BLaER1 treated with 17β-estradiol and CSF1 and Interleukin-3, amounts not matched to agents 10 nM and 100 nM (cell line): ENCODE results near the gene KIRREL1.

Experiments used
- H3K27ac ChIP-seq, 11 experiments: shearing (Covaris generic); formaldehyde crosslinking; 2 replicates each; pipeline ENCODE4 v1.8.1; 2022
- H3K27me3 ChIP-seq, 11 experiments: shearing (Covaris generic); formaldehyde crosslinking; 2 replicates each; pipeline ENCODE4 v1.8.1; 2022
- H3K36me3 ChIP-seq, 11 experiments: shearing (Covaris generic); formaldehyde crosslinking; 2 replicates each; pipeline ENCODE4 v1.8.1; 2022
- H3K4me1 ChIP-seq, 10 experiments: shearing (Covaris generic); formaldehyde crosslinking; 2 replicates each; pipeline ENCODE4 v1.8.1; 2022
- H3K4me2 ChIP-seq, 11 experiments: shearing (Covaris generic); formaldehyde crosslinking; 2 replicates each; pipeline ENCODE4 v1.8.1; 2022
- H3K4me3 ChIP-seq, 10 experiments: shearing (Covaris generic); formaldehyde crosslinking; 2 replicates each; pipeline ENCODE4 v1.8.1; 2022
- H3K9ac ChIP-seq, 11 experiments: shearing (Covaris generic); formaldehyde crosslinking; 2 replicates each; pipeline ENCODE4 v1.8.1; 2022
- H3K9me3 ChIP-seq, 11 experiments: shearing (Covaris generic); formaldehyde crosslinking; replicated peaks in 1 of 11; 2 replicates each; pipeline ENCODE4 v1.8.1; 2022
- H4K20me1 ChIP-seq, 11 experiments: shearing (Covaris generic); formaldehyde crosslinking; 2 replicates each; pipeline ENCODE4 v1.8.1; 2022
- Cebpa-rat ChIP-seq, 11 experiments: shearing (Covaris generic); IDR thresholded peaks; 2 replicates each; pipeline ENCODE4 v1.8.1; 2022

The KIRREL1 gene

GRCh38 chr1:158075078-158075477 lies 81.6 kb downstream of the KIRREL1 start:
- H3K36me3 ChIP-seq = peaks cover 0 to 40% (median 11%) of the 10 kb centered on the region in 11 experiments; a peak in 13 of 22 replicates
- TF ChIP-seq Cebpa-rat (IDR thresholded peaks at IDR 0.05) = no peak
- H3K27ac ChIP-seq = no peak overlapping the region
- no peak overlapping the region for H3K9ac ChIP-seq
- H3K4me3 ChIP-seq = no peak overlapping the region
- no peaks in the 10 kb centered on the region for H3K9me3 ChIP-seq
- no peak overlapping the region for H3K4me2 ChIP-seq
- no peaks in the 10 kb centered on the region for H3K27me3 ChIP-seq
- H3K4me1 ChIP-seq = peaks cover 9 to 41% (median 31%) of the 10 kb centered on the region in 10 experiments; a peak in 19 of 20 replicates
- H4K20me1 ChIP-seq = peaks cover 2 to 66% (median 26%) of the 10 kb centered on the region in 11 experiments; a peak in 17 of 22 replicates

- H4K20me1 ChIP-seq = peaks cover 0 to 54% (median 21%) of the 10 kb centered on the region in 11 experiments; a peak in 15 of 22 replicates
- TF ChIP-seq Cebpa-rat (IDR thresholded peaks at IDR 0.05) = no peak
- peak overlapping the region in 7 of 11 experiments; percentile 1 to 68 (median 61); a peak in 7 of 22 replicates for H3K4me2 ChIP-seq
- H3K27me3 ChIP-seq = no peaks in the 10 kb centered on the region
- H3K9ac ChIP-seq = no peak overlapping the region
- peaks cover 9 to 37% (median 31%) of the 10 kb centered on the region in 10 experiments; a peak in 19 of 20 replicates for H3K4me1 ChIP-seq
- H3K4me3 ChIP-seq = no peak overlapping the region
- no peaks in the 10 kb centered on the region for H3K9me3 ChIP-seq
- no peak overlapping the region for H3K27ac ChIP-seq
- peaks cover 0 to 50% (median 21%) of the 10 kb centered on the region in 11 experiments; a peak in 19 of 22 replicates for H3K36me3 ChIP-seq
Observed at GRCh38 chr1:158076441-158076840, 83.0 kb downstream of the KIRREL1 start.

- no peaks in the 10 kb centered on the region for H3K9me3 ChIP-seq
- H3K36me3 ChIP-seq = peaks cover under 1 to 59% (median 30%) of the 10 kb centered on the region in 11 experiments; a peak in 19 of 22 replicates
- peaks cover 9 to 37% (median 31%) of the 10 kb centered on the region in 10 experiments; a peak in 19 of 20 replicates for H3K4me1 ChIP-seq
- peak overlapping the region in 3 of 11 experiments; percentile 18 to 33 (median 21); a peak in 2 of 22 replicates for H3K9ac ChIP-seq
- 0 out of 22 replicates have a peak overlapping the region, but pooled peaks of 1 of the 11 experiments have one; percentile 7 for H3K27ac ChIP-seq
- H3K27me3 ChIP-seq = no peaks in the 10 kb centered on the region
- H4K20me1 ChIP-seq = peaks cover 0 to 48% (median 21%) of the 10 kb centered on the region in 11 experiments; a peak in 15 of 22 replicates
- H3K4me2 ChIP-seq = peak overlapping the region in 9 of 11 experiments; percentile 32 to 68 (median 61); a peak in 18 of 22 replicates
- no peak for TF ChIP-seq Cebpa-rat (IDR thresholded peaks at IDR 0.05)
- no peak overlapping the region for H3K4me3 ChIP-seq
Observed at GRCh38 chr1:158077411-158078256, 84.2 kb downstream of the KIRREL1 start.

- peaks cover 0 to 47% (median 21%) of the 10 kb centered on the region in 11 experiments; a peak in 15 of 22 replicates for H4K20me1 ChIP-seq
- 0 out of 22 replicates have a peak overlapping the region, but pooled peaks of 1 of the 11 experiments have one; percentile 21 for H3K27ac ChIP-seq
- TF ChIP-seq Cebpa-rat (IDR thresholded peaks at IDR 0.05) = no peak
- peaks cover 7 to 66% (median 39%) of the 10 kb centered on the region in 11 experiments; a peak in 20 of 22 replicates for H3K36me3 ChIP-seq
- no peaks in the 10 kb centered on the region for H3K9me3 ChIP-seq
- peak overlapping the region in 6 of 11 experiments; percentile 31 to 68 (median 62); a peak in 7 of 22 replicates for H3K4me2 ChIP-seq
- peak overlapping the region in 1 of 11 experiments; percentile 18; a peak in 1 of 22 replicates for H3K9ac ChIP-seq
- H3K4me3 ChIP-seq = no peak overlapping the region
- H3K27me3 ChIP-seq = no peaks in the 10 kb centered on the region
- peaks cover 9 to 37% (median 31%) of the 10 kb centered on the region in 10 experiments; a peak in 19 of 20 replicates for H3K4me1 ChIP-seq
Observed at GRCh38 chr1:158078569-158079080, 85.2 kb downstream of the KIRREL1 start.

- no peak overlapping the region for H3K4me2 ChIP-seq
- TF ChIP-seq Cebpa-rat (IDR thresholded peaks at IDR 0.05) = no peak
Observed at GRCh38 chr1:158080066-158080465, 86.6 kb downstream of the KIRREL1 start.

GRCh38 chr1:158084336-158084735 lies 90.9 kb downstream of the KIRREL1 start:
- H3K36me3 ChIP-seq = peaks cover 41 to 87% (median 76%) of the 10 kb centered on the region in 11 experiments
- no peak overlapping the region for H3K27ac ChIP-seq
- no peak overlapping the region for H3K4me3 ChIP-seq
- H3K9me3 ChIP-seq = no peaks in the 10 kb centered on the region
- H3K4me1 ChIP-seq = peaks cover 0 to under 1% (median 0%) of the 10 kb centered on the region in 10 experiments; a peak in 1 of 20 replicates
- H4K20me1 ChIP-seq = peaks cover 0 to 25% (median 0%) of the 10 kb centered on the region in 11 experiments; a peak in 2 of 22 replicates
- H3K27me3 ChIP-seq = no peaks in the 10 kb centered on the region
- H3K9ac ChIP-seq = no peak overlapping the region
- no peak for TF ChIP-seq Cebpa-rat (IDR thresholded peaks at IDR 0.05)
- H3K4me2 ChIP-seq = no peak overlapping the region

More at GRCh38 chr1:158080066-158080465, 86.6 kb downstream of the KIRREL1 start:
- H3K9me3 ChIP-seq = no peaks in the 10 kb centered on the region
- H3K27ac ChIP-seq = no peak overlapping the region
- H3K36me3 ChIP-seq = peaks cover 18 to 73% (median 52%) of the 10 kb centered on the region in 11 experiments
- peaks cover 0 to 48% (median 20%) of the 10 kb centered on the region in 11 experiments; a peak in 15 of 22 replicates for H4K20me1 ChIP-seq
- no peak overlapping the region for H3K9ac ChIP-seq
- H3K4me3 ChIP-seq = no peak overlapping the region
- H3K4me1 ChIP-seq = peaks cover 9 to 37% (median 31%) of the 10 kb centered on the region in 10 experiments; a peak in 19 of 20 replicates
- no peaks in the 10 kb centered on the region for H3K27me3 ChIP-seq

GRCh38 chr1:158084747-158085146 lies 91.3 kb downstream of the KIRREL1 start:
- Histone ChIP-seq H3K9ac (no peak overlapping the region), H3K4me3 (no peak overlapping the region), H3K27ac (no peak overlapping the region), H3K27me3 (no peaks in the 10 kb centered on the region), H3K4me2 (no peak overlapping the region), H4K20me1 (peaks cover 0 to 29% (median 0%) of the 10 kb centered on the region in 11 experiments; a peak in 2 of 22 replicates), H3K36me3 (peaks cover 45 to 87% (median 76%) of the 10 kb centered on the region in 11 experiments), H3K4me1 (no peaks in the 10 kb centered on the region), H3K9me3 (no peaks in the 10 kb centered on the region)
- no peak for TF ChIP-seq Cebpa-rat (IDR thresholded peaks at IDR 0.05)

- no peak for TF ChIP-seq Cebpa-rat (IDR thresholded peaks at IDR 0.05)
- Histone ChIP-seq H3K27me3 (no peaks in the 10 kb centered on the region), H3K4me1 (no peaks in the 10 kb centered on the region), H4K20me1 (peaks cover 0 to 30% (median 0%) of the 10 kb centered on the region in 11 experiments; a peak in 2 of 22 replicates), H3K36me3 (peaks cover 52 to 91% (median 82%) of the 10 kb centered on the region in 11 experiments), H3K4me3 (no peak overlapping the region), H3K27ac (no peak overlapping the region), H3K9me3 (no peaks in the 10 kb centered on the region), H3K4me2 (no peak overlapping the region), H3K9ac (no peak overlapping the region)
Observed at GRCh38 chr1:158087320-158087927, 94.0 kb downstream of the KIRREL1 start.
